GM18951 (cell line): Measurements from ENCODE around the gene NF2.

Source experiments
- POLR2A ChIP-seq: IDR thresholded peaks from 4 replicates; pipeline ENCODE4 v1.6.1; 2011; ENCODE audit warnings: mild to moderate bottlenecking; ENCODE audit not compliant: insufficient read length, insufficient read depth; ENCODE audit errors: extremely low read depth
- in situ Hi-C: fragments of 300-500 bp; cut with MboI; formaldehyde crosslinking; loops from one replicate; pipeline ENCODE4 v1.12.0; 2022; ENCODE audit warnings: low sequenced_read_pairs, mixed read lengths, inconsistent platforms; ENCODE audit not compliant: unreplicated experiment

NF2 gene

GRCh38 chr22:29631725-29632124, 28.3 kb downstream of the NF2 start:
- TF ChIP-seq POLR2A = no peak
- in situ Hi-C loops = loop anchor here (10.0 kb wide), 2 partner anchors 373 to 453 kb away; partner anchors contain the start of gene HORMAD2

- TF ChIP-seq POLR2A = no peak
- in situ Hi-C loops = loop anchor here (10.0 kb wide), 2 partner anchors 372 to 452 kb away; partner anchors contain the start of gene HORMAD2
Observed at GRCh38 chr22:29632672-29633071, 29.2 kb downstream of the NF2 start.

- in situ Hi-C loops = loop anchor here (10.0 kb wide), 2 partner anchors 371 to 451 kb away; partner anchors contain the start of gene HORMAD2
- TF ChIP-seq POLR2A = no peak
Observed at GRCh38 chr22:29633514-29634312, 30.3 kb downstream of the NF2 start.

GRCh38 chr22:29634847-29635246, 31.4 kb downstream of the NF2 start:
- TF ChIP-seq POLR2A = no peak
- in situ Hi-C loops = loop anchor here (10.0 kb wide), 2 partner anchors 370 to 450 kb away; partner anchors contain the start of gene HORMAD2

GRCh38 chr22:29635734-29636357, 32.4 kb downstream of the NF2 start:
- in situ Hi-C loops = loop anchor here (10.0 kb wide), 2 partner anchors 369 to 449 kb away; partner anchors contain the start of gene HORMAD2

GRCh38 chr22:29636751-29637150, 33.3 kb downstream of the NF2 start:
- in situ Hi-C loops = loop anchor here (10.0 kb wide), 2 partner anchors 368 to 448 kb away; partner anchors contain the start of gene HORMAD2
- no peak for TF ChIP-seq POLR2A

More at GRCh38 chr22:29635734-29636357, 32.4 kb downstream of the NF2 start:
- TF ChIP-seq POLR2A = no peak

GRCh38 chr22:29637181-29637580, 33.7 kb downstream of the NF2 start:
- in situ Hi-C loops = loop anchor here (10.0 kb wide), 2 partner anchors 368 to 448 kb away; partner anchors contain the start of gene HORMAD2
- no peak for TF ChIP-seq POLR2A

- TF ChIP-seq POLR2A = no peak
- in situ Hi-C loops = loop anchor here (10.0 kb wide), 2 partner anchors 366 to 446 kb away; partner anchors contain the start of gene HORMAD2
Observed at GRCh38 chr22:29638678-29639077, 35.2 kb downstream of the NF2 start.

GRCh38 chr22:29639096-29639495, 35.7 kb downstream of the NF2 start:
- no peak for TF ChIP-seq POLR2A
- in situ Hi-C loops = loop anchor here (10.0 kb wide), 2 partner anchors 366 to 446 kb away; partner anchors contain the start of gene HORMAD2

- in situ Hi-C loops = no loop called here
- no peak for TF ChIP-seq POLR2A
Observed at GRCh38 chr22:29641042-29641699, 37.7 kb downstream of the NF2 start.

GRCh38 chr22:29641700-29642330, 38.4 kb downstream of the NF2 start:
- no peak for TF ChIP-seq POLR2A
- in situ Hi-C loops = no loop called here

GRCh38 chr22:29642694-29643093, 39.3 kb downstream of the NF2 start:
- in situ Hi-C loops = no loop called here
- no peak for TF ChIP-seq POLR2A
